ENCODE results near the gene SCN3A. TPM values are rescaled to one million over a fixed set of nuclear protein-coding genes. Genes with fewer than 3 reads are reported as not detected.
A peak's percentile ranks its signal among the peaks of the same experiment; 100 is the strongest.

Gene SCN3A
- under 1 TPM; 0.14 to 0.90 (median 0.45) TPM for polyA plus RNA-seq (ENCODE audit: insufficient read length in 4 of 4)

DNA sequence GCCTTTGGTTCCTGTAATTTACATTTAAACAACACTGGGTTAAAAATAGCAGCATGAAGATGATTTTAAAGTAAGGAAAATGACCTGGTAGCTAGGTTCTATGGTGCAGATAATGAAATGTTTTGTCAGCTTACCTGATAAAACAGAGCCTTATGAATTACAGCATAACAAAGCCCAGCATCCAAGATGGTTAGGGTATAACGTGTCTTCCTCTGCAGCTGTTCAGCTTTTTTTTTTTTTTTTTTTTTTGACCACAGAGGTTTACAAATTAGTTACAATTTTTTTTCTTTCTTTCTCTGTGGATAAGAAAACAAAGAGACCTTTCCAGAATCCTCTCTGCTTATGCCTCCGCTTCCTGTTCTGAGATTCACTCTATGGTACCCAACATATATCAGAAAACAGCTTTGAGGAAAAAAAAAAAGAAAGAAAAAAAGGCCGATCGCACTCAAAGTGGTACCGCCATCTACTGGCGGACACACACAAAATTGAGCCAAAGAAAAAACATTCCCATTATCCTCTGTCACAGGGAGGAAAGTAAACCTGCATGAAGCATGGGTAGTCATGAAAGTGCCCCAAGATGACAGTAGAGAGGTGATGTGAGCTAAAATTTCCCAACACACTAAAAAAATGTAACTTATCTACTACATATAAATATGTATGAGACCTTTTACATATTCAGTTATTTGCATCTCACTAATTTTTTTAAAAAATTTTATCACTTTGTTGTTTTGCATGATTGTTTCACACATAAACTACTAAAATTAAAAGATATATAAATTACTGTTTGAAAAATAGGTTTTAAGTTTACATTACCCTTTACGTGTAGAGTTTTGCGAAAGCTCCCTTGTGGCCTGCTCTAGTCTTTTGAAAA lies at the start of gene SCN3A:
SCN3A (minus strand) TSS at position 362 of the 871 bp plus-strand sequence. CDS start 27,656 bp downstream, outside the sequence.
- peak in 3 of 4 donors; percentile 23 to 24 (median 24) for DNase-seq (ENCODE audit: low read depth in 4 of 4, low spot score in 2 of 4)

DNA sequence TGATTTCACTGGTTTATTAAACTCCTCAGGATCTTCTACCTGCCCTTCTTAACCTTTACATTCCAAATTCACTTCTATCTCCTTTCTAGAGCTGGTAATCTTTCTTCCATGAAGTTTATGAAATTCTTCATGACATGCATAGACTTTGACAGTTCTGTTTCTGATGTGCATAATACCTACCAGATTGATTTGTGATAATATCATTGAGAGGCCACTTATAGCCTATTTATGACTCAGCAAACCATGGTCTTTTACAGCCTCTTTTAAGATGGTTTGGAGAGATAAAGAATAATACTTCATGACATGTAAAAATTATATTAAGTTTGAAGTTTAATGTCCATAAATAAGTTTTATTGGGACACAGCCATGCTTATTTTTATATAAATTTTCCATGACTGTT lies 49.3 kb upstream of the SCN3A start:
- no peak for DNase-seq (ENCODE audit: low read depth in 4 of 4, low spot score in 2 of 4)

DNA sequence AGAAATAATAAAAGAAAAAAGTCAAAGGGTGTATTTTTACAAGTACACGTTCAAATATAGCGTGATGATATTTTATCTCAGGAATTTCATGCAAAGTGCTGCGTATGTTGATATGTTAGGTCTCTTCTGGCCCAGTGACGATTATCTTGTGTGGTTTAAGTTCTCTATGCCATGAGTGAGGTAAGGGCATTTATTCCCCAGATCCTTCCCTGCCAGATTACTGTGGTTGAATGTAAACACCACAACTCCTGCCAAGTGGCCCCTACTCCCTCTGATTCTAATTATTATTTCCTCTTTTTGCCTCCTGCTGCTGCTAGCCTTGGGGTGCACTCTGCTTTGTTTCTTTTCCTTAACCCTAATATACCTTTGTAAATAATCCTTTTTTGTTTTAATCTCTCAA lies 47.5 kb upstream of the SCN3A start:
- DNase-seq (ENCODE audit: low read depth in 4 of 4, low spot score in 2 of 4) = no peak

DNA sequence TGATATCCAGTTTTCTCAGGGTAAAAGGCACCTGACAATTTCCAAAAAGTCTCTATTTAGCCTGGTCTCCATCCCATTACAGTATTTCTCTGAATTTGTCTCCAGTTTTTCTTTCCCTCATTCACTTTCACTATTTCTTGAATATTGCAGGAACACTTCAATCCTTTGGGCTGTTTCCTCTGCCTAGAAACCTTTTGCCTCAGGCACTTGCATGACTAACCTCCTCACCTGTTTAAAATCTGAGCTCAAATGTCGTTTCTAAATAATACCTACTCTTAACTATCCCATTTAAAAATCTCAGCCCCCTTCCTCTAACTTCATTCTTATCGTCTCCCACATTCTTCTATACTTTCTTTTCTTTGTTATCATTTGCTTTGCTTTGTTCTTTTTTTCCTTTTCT lies 44.4 kb upstream of the SCN3A start:
- no peak for DNase-seq (ENCODE audit: low read depth in 4 of 4, low spot score in 2 of 4)

DNA sequence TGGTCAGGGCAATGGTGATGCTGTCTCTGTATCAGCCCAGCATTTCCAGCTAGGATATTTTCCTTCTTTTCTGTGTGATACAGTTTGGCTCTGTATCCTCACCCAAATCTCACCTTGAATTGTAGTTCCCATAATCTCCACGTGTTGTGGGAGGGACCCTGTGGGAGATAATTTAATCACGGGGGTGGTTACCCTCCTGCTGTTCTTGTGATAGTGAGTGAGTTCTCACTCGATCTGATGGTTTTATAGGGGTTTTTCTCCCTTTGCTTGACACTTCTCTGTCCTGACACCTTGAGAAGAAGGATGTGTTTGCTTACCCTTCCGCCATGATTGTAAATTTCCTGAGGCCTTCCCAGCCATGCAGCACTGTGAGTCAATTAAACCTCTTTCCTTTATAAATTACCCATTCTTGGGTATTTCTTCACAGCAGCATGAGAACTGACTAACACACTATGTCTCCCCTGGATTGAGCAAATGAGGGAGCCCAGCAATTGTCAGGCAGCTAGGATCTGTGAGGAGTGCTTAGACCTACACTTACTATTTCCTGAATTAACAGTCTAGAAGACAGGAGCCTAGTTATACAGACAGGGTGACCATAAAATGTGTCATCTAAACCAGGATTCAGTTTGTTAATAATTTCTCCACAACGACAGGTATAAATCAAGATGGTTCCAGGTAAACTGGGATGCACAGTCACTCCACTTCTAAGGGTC lies 41.4 kb upstream of the SCN3A start:
- DNase-seq (ENCODE audit: low read depth in 4 of 4, low spot score in 2 of 4) = no peak

DNA sequence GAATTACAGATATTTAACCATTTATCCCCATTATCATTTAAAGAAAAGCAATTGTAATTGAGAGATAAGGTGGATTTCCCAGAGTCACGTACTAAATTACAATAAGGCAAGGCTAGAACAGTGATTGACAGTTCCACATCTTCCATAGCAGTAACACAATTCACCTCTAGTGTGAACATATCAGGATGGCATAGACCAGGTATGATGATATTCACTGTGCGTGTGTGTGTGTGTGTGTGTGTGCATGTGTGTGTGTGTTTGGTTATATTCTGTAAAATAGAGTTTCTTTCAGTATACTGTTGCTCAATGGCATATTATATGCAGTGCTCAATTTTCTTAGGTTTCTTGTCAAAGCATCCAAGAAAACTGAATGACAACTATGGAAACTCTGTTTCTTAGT lies 37.1 kb upstream of the SCN3A start:
- DNase-seq (ENCODE audit: low read depth in 4 of 4, low spot score in 2 of 4) = no peak

DNA sequence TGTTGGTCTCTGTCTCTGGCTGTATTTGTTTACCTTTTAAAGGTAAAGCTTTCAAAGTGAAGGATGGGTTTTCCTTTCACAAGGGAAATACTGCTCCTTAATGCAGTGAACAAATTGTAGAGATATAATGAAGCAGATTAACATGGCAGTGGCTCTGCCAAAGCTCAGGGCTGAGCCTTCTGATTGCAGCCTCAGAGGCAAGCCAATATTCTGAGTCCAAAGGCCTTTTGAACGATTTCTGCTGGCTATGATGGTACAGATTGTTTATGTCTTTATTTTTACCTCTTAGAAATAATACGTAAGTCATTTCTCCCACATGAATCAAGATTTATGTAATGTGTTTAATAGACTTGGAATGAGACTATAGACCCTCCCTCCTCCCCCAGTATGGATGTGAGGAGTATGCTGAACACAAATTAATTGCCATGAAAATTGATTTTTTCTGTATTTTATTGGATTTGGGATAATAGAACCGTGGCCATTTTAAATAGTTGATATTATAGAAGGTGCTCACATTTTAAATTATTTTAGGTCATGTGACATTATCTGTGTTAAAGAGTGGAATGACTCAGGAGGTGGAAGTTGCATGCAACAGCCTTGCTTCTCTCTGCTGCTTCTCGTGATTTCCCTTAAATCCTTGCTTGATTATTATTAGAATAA lies 36.1 kb upstream of the SCN3A start:
- no peak for DNase-seq (ENCODE audit: low read depth in 4 of 4, low spot score in 2 of 4)

DNA sequence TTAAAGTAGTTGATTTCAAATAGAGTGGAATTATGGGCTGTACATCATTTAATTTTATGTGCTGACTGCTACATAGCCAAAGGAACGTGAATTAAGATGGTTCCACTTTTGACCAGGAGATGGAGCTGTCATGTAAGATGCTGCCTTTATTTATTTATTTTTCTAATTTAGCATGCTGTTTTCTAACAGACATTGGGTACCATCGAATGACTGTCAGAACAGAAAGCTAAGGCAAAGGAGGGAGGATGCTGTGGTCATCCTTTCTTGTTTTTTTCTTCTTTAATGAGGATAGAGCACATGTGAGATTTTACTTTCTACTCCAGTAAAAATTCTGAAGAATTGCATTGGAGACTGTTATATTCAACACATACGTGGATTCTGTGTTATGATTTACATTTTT lies 35.4 kb upstream of the SCN3A start, which contains the start of gene SCN2A:
SCN2A (plus strand) TSS at position 185 of the 400 bp plus-strand sequence. CDS start 56,410 bp downstream, outside the sequence.
- peak in 3 of 4 donors; percentile 13 to 31 (median 18) for DNase-seq (ENCODE audit: low read depth in 4 of 4, low spot score in 2 of 4)

DNA sequence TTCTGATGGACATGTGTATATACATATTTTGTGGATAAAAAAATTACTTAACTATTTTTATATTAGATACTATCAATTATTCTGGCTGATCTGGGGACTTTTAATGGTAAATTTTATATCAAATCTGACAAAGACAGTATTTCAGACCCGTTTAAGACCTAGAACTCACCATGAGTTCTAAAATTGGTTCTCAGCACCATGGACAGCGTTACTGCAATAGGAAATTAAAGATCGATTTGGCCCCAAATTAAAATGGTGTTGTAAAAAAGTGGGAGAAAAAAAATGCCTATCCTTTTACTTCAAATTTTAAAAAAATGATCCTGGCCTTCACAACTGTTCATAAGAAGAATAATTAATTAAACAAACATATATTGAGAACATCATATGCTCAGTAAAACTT lies 34.4 kb upstream of the SCN3A start:
- DNase-seq (ENCODE audit: low read depth in 4 of 4, low spot score in 2 of 4) = peak in 2 of 4 donors; percentile 7 to 21

DNA sequence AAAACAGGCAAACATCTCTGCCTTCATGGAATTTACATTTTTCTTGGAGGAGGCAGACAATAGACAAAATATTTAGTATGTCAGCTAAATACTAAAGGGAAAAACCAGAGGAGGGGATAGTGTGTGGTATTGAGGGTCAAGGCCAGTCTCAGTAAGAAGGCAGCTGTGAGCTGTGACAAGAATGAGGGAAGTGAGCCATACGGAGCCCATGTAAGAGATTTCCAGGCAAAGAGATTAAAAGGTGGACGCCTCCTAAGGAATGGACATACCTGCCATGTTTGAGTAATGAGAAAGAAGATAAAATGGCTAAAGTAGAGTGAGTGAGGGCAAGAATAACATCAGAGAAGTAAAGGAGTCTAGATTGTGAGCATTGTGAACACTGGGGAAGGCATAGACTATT lies 33.2 kb upstream of the SCN3A start:
- no peak for DNase-seq (ENCODE audit: low read depth in 4 of 4, low spot score in 2 of 4)

DNA sequence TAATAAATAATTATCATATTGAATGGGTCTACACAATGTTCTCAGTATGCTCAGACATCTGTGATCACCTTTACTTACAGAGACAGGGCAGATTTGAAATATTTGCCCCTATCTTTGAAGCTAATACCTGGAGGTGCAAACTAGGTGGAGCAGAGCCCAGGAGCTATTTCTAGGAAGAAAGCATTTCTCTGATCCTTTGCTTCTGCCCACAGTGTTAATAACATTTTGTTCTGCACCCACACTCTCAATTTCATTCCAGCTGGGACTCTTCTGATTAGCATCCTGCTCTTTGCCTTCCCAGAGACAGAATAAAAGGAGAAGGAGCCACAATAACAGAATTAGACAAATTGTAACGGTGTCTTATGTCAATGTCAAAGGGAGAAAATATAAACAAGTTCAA lies 23.7 kb upstream of the SCN3A start:
- no peak for DNase-seq (ENCODE audit: low read depth in 4 of 4, low spot score in 2 of 4)

DNA sequence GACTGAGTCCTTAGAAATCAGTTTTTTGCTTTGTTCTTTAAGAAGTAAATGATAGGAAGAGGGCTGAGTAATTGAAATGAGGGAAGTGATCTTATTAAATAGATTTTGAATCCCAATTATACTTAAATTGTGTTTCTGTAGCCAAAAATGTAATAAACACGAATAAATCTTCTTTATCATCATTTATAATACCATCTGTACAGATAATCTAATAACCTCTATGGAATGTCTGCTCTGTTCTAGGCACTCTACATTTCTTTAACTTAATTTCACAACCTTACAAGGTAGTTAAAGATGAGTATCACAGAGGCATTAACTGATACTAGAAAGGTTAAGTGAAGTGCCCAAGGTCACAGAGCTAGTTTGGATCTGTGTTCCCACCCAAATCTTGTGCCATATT lies 21.1 kb upstream of the SCN3A start:
- DNase-seq (ENCODE audit: low read depth in 4 of 4, low spot score in 2 of 4) = no peak

DNA sequence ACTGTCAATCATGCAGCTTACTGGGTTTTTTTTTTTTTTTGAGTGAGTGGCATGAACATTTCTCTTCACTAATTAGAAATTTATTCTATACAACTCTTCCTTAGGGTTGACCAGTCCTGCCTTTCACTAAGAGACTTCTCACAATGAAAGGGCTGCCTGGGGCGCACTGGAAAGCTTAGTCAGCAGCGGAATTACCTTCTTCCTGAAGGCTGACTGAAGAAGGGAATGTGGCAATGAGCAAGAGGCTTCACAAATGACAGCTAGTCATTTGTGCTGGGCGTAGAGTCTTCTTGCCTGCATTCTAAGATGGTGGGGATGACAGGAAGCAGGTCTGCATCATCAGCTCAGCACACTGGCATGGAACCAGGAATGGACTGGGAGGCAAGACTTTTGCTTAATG lies 15.6 kb upstream of the SCN3A start:
- no peak for DNase-seq (ENCODE audit: low read depth in 4 of 4, low spot score in 2 of 4)

DNA sequence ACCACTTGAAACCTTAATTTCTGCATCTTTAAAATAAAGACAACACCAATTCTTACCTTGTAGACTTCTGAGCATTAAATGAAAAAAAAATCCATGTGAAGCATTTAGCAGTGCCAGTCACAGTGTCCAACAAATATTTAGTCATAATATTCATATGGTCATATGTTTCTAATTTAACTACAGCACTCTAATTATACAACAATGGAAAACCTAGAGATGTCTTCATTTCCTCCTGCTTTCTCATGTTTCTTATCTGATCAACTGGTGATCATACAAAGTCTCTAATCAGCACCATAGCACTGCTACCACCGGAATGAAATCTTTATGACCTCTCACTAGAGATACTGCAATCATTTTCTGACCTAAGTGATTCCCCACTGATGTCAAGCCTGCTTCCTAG lies 10.2 kb upstream of the SCN3A start:
- no peak for DNase-seq (ENCODE audit: low read depth in 4 of 4, low spot score in 2 of 4)

DNA sequence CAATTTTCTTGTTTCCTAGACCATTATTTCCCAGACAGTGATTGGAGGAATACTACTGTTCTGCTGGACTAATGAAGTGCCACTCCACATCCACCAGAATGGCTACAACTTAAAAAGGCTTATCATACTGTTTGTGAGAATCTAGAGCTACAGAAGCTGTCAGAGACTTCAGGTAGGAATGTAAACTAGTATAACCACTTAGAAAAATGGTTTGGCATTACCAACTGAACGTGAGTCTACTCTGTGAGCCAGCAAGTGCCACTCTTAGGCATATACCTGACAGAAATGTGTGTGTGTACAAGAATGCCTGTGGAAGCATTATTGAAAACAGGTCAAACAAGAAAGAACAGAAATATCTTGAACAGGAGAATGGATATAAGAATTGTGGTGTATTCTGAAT lies 4.2 kb upstream of the SCN3A start:
- no peak for DNase-seq (ENCODE audit: low read depth in 4 of 4, low spot score in 2 of 4)

DNA sequence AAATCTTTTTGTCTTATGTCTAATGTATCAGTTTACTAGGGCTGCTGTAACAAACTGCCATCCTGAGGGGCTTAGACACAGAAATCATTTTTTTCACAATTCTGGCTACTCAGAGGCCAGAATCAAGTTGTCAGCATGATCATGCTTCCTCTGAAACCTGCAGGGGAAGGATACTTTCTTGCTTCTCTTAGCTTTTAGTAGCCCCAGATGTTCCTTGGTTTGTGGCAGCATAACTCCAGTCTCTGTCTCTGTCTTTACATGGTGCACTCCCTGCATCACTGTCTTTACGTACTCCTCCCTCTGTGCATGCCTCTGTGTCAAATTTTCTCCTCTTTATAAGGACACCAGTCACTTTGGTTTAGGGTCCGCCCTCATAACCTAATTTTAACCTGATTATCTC lies 2.0 kb upstream of the SCN3A start:
- no peak for DNase-seq (ENCODE audit: low read depth in 4 of 4, low spot score in 2 of 4)

DNA sequence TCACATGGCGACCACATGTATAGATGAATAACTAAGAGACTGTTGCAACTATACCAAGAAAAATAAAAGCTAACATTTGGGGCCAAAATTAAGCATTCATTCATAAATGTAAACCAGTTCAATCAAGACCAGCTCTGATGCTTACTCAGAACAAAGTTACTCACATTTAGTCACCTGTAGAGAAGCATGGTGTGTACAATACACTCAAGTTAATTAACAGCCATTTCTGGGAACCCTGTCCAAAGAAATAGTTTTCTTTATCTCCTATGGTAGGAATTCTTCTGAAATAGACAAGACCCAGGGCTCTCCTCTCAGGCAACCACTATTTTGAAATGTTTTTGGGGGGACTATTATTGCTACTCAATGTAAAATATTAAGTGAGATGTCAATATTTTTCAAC lies 1.6 kb downstream of the SCN3A start:
- no peak for DNase-seq (ENCODE audit: low read depth in 4 of 4, low spot score in 2 of 4)

DNA sequence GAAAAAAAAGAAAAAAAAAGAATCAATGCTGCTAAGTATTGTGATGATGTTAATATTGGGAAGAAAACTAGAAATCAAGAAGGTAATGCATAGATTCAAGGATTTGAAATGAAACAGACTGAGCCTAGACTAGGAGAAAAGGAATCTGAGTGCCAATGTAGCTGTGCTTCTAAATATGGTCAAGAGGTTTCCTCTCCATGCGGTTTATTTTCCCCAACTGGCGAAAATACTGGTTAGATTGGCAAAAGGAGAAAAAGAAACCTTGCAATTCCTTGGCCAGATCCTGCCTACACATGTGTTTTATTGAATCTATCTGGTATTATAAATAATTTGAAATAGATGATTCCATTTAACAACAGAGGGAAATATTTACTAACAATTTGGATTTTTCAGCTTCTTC lies 5.7 kb downstream of the SCN3A start:
- no peak for DNase-seq (ENCODE audit: low read depth in 4 of 4, low spot score in 2 of 4)

DNA sequence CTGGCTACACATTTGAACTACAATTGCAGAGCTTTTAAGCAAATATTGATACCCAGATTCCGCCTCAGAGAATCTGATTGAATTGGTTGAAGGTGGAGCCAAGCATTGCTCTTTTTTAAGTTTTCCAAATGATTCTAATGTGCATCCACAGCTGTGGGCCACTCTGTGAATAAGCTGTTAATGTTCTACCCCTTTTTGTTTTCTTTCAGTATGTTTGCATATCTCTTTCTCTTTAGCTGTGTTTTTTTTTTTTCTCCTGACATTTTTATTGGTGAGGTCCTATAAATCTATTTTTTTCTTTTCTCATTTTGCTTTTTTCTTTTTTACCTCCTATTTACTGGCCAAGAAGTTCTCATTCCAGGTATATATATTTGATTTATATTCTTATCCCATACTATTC lies 6.5 kb downstream of the SCN3A start:
- no peak for DNase-seq (ENCODE audit: low read depth in 4 of 4, low spot score in 2 of 4)

DNA sequence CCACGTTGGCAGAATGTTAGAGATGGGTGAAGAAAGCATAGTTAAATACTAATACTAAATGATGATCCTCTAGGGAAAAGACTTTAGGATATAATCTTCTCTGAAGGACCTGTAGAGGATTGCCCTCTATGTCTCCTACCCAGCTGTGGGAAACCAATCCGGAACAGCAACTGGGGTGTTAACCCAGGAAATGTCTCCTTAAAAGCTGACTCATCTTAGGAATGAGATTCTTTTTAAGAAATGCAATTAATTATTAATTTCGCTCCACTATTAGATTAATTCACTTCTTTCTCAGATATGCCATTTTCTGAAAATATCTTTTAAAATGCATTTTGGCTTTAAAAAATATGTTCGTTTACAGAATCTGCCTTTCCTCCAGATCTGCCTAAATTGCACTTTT lies 7.4 kb downstream of the SCN3A start:
- DNase-seq (ENCODE audit: low read depth in 4 of 4, low spot score in 2 of 4) = no peak

DNA sequence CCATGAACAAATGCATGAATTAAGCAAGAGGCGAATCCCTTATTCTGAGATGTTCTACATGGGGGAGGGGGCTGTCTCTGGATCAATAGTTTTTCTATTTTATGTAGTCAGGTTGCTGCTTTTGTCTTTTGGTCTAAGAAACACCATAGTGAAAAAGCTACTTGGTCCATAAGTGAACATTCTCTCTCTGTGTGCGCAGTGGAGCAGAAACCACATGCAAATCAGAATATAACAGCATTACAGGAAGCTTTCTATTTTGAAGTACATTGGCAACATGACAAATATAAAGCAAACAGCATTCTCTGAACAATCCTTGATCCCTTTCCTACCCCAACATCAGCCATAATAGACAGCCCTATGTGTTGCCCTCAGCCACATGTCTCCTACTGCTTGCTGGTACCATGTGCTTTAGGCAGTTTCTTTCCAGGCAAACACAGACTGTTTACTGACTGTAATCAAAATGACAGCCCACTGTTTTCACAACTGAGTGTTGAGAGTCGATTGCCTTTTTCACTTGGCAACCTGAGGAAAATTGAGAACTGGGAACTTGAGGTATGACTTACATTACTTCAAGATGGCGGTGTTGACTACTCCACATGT lies 10.6 kb downstream of the SCN3A start:
- DNase-seq (ENCODE audit: low read depth in 4 of 4, low spot score in 2 of 4) = no peak
